Activated CD4-positive, alpha-beta T cell treated with anti-CD3 and anti-CD28 coated beads, Interleukin-2, amount 50 U/mL, for 24 hours (primary cell): ENCODE measurements around the gene WRAP73.

ENCODE experiments used
- DNase-seq, 2 donors: peaks; one replicate each; pipeline ENCODE4 v3.0.0-alpha.2; 2020; ENCODE audit warnings: low read depth in 1 of 2, low spot score in 1 of 2

Gene WRAP73

GRCh38 chr1:3669421-3669821, 19.5 kb upstream of the WRAP73 start:
- no peak for DNase-seq

DNA sequence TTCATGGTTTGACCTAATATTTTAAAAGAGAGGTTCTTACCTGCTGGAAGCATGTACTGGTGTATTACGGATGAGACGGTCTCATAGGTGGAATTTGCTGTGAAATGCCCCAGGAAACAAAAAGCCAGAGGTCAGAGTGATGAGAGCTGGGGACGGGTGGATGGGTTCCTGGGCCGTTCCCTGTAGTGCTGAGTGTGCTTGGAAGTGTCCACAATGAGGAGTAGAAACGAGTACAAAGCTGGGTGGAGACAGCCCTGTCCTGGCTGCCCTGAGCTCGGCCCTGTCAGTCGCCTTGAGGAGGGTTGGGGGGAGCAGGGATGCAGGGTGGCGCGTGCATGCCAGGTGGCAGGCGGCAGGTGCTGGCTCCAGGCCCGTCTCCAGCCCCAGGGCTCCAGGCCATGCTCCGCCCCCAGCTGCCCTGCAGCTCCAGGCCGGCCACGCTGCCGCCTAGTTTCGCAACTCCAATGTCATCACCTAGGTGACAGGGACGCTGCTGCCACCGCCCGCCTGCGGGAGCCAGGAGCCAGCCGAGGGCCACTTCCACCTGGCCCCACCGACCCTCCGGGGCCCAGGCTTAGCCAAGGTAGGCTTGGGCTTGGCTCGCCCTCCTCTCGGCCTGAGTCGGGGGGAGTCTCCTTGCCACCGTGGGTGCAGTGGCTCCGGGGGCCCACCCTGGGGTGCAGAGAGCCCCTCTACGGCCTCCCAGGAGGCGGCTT, 18.8 kb upstream of the WRAP73 start:
- DNase-seq, result no peak

DNA sequence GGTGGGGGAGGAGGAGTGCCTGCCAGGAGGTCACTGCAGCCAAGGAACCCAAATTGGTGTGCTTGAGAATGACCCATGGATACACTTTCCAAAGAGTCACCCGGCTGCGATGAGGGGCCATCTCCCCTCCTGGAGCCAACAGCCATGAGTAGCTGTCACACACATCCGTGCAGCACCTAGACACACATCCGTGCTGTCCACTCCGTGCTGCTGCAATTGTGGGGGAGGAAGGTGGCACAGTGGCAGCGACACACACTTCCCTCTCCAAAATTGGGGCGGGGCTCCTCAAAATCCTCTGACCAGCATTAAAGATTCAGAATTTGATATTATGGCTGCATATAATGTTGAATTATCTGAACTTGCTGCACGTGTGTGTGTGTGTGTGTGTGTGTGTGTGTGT, 18.2 kb upstream of the WRAP73 start:
- DNase-seq, result no peak

GRCh38 chr1:3664700-3665375, 14.9 kb upstream of the WRAP73 start:
- no peak for DNase-seq

DNA sequence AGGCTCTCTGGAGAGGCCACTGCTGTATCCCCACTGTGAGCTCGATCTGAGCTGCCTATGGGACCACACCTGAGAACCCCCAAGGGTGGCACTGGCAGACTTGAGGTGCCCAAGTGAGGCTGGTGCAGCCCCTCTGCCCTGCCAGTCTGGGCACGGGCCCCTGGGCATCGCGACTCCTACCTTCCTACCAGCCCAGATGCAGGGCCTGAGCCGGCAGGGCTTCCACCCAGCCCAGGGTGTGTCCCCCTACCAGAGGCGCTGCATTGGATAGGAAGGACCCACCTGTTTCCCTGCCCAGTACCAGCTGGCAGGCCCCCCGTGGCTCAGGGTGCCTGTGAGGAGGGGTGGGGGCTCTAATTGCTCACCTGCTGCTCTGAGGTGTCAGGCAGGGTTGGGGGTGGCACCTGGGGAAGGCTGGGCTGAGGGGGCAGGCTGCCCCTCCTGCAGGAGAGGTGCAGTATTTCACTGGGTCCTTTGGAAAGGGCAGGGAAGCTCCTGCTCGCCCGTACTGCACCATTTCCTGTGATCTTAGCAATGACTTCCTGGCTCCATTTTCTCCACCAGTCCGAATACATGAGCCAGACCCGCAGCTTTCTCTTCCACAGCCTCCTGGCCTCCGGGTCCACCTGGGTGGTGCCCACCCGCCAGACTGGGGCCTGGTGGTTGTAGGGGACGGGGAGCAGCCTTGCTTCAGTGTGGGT, 14.2 kb upstream of the WRAP73 start:
- DNase-seq, result no peak

DNA sequence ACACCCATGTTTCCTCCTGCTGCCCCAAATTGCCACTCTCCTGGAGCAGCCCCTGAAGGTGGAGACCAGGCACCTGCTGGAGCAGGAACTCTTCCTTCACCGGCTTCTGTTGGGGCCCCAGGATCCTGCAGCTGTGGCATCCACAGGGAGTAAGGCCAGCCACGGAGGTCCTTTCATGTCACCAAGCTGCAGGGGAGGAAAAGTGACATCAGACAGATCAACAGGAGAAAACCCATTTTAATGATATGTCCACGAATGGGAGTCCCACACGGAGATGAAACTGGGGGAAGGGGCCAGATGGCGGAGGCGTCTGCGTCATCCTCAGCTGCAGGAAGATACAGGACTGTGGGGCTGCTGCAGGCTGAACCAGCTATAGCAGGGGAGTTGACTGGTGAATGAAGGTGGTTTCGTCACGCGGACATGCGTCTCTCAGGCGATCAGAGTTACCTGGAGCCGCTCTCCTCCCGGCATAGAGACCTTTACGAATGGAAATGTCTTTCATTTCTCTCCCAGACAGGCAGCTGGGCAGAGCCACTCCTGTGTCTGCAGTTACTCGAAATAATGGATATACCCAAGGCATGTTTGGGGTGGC, 12.3 kb upstream of the WRAP73 start:
- no peak for DNase-seq

- DNase-seq, result no peak
Measured at GRCh38 chr1:3661631-3662030, 11.7 kb upstream of the WRAP73 start.

DNA sequence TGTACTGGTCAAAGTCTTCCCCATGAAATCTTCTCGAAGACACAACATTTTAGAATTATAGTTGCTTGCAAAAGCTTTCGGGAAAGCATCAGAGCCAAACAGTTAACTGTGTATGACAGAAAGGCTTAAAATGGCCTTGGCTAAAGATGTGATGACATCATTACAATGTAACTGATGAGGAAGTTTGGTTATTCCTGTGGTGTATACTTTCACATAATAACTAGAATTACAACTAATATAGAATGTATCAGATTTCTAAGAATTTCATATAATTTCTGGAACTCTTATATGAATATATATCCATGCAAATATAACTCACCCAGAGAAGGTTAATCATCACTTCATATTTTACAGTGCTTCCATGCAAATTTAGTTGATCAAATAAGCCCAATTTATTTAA, 10.8 kb upstream of the WRAP73 start:
- DNase-seq, result no peak

GRCh38 chr1:3659093-3659492, 9.2 kb upstream of the WRAP73 start:
- no peak for DNase-seq

GRCh38 chr1:3658231-3658615, 8.3 kb upstream of the WRAP73 start:
- no peak for DNase-seq

DNA sequence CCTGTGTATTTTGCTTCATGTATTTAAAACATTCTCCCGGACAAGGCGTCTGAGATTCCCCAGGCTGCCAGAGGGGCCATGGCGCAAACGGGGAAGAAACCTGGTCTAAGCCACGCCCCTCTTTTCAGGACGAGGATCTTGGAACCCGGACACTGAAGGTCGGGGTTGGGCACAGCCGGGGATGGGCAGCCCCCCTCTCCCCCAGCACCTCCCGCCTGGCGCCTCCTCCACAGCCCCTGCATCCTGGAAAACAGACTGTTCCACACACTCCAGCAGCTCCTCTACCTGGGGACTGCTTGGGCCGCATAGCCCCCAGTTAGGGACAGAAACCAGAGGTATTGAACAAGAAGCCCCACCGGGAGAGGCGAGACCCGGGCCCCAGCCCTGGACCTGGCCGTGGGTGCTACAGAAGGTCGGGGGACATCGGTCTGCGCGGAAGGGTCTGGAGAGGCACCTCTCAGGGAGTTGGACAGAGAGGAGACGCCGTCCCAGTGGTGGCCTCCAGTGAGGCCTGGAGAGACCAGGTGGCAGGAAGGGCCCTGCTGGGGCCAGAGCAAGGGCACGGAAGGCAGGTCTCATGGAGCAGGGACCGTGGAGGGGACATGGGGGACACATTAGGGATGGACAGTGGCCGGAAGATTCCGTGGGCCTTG, 7.8 kb upstream of the WRAP73 start:
- no peak for DNase-seq

GRCh38 chr1:3657096-3657475, 7.2 kb upstream of the WRAP73 start:
- no peak for DNase-seq

GRCh38 chr1:3656450-3657095, 6.7 kb upstream of the WRAP73 start:
- DNase-seq, result no peak

GRCh38 chr1:3654549-3655281, 4.8 kb upstream of the WRAP73 start:
- no peak for DNase-seq

GRCh38 chr1:3653286-3653618, 3.3 kb upstream of the WRAP73 start:
- no peak for DNase-seq

DNA sequence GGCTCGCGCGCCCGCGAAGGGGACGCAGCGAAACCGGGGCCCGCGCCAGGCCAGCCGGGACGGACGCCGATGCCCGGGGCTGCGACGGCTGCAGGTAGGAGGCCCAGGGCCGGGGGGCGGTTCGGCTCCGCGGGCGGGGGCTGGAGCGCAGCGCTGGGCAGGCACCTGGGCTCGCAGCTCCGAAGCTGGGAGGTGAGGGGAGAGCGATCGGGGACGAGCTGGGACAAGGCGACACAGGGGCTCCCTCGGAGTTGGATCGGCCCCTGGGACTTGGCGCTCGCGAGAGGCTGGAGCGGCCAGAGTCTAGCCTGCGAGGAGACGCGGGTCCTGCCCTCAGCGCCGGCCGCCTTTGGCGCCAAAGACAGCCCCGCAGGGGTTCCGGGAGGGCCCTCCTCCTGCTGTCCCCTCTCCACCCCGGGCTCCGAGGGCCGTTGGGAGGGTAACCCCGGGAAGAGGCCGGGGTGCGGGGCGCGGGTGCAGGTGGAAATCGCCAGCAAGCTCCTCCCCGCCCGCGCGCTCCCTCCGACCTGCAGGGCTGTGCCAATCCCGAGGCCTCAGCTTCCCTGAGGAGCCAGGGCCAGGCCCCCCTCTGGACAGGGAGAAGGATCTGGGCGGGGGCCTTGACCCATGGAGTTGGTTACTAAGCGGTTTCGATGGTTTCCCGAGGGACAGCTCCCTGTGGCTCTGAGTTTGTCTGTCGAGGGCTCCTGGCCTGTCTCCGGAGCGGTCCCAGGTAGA, 2.8 kb upstream of the WRAP73 start:
- DNase-seq, result no peak

DNA sequence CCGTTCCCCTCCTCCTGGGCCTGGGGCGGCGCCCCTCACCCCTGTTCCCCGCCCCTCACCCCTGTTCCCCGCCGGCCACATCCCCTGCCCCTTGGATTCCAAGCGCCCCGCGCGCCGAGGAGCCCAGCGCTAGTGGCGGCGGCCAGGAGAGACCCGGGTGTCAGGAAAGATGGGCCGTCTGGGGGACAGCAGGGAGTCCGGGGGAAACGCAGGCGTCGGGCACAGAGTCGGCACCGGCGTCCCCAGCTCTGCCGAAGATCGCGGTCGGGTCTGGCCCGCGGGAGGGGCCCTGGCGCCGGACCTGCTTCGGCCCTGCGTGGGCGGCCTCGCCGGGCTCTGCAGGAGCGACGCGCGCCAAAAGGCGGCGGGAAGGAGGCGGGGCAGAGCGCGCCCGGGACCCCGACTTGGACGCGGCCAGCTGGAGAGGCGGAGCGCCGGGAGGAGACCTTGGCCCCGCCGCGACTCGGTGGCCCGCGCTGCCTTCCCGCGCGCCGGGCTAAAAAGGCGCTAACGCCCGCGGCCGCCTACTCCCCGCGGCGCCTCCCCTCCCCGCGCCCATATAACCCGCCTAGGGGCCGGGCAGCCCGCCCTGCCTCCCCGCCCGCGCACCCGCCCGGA, 2.1 kb upstream of the WRAP73 start, which contains the start of gene TP73:
TP73 (plus strand) TSS at position 587 of the 618 bp plus-strand sequence. CDS start 29,850 bp downstream, outside the sequence.
- DNase-seq, result no peak

DNA sequence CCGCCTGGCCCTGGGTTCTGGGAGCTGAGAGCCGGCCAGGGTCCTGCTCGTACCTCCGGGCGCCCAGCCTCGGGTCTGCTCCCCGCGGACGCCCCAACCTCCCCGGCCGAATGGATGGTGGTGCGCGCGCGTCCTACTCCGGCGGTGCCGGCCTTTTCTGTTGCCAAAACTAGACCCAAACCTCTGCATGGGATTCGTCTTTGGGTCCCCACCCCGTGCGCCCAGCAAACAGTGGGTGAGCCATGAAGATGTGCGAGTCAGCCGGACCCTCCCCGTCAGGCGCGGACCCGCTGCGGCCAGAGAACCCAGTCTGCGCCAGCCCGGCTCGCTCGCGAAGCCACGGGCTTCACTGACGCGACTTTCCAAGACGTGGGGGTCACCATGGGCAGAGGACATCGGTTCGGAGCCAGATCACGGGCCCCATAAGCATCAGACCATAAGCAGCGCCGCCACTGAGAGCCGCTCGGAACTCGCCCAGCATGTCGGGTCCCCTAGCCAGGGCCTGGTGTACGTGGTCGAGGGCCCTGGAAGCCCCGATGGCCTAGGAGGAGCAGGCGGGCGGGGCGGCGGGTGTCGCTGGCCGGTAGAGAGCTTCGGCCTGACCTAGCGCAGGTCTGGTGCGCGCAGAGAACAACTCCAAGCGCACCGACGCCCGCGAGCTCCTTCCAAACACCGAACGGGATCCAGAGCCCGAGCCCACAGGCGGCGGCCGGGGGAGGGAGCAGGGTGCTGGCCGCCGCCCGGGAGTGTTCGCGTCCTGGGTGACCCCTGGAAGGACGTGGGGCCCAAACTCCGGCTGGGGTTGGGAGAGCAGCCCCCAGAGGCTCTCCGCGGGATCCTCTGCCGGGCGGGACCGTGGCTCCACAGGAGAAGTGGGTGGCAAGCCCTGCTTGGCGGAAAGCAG, 1.4 kb upstream of the WRAP73 start:
- DNase-seq, result no peak
